Measurements from ENCODE around the gene SEMA5A.

- no peak for TF ChIP-seq CTCF (IDR thresholded peaks at IDR 0.05)
- no peak for TF ChIP-seq POLR2A (IDR thresholded peaks at IDR 0.05)
Measured at GRCh38 chr5:9452181-9452580, 93.7 kb downstream of the SEMA5A start.

Data from uterus (tissue), 2 donors.